GM12864 (cell line): ENCODE results near the gene USP26.
"Not testable (repeated sequence)": the region's sequence is repeated elsewhere in the genome, so short reads cannot be mapped to it uniquely, and the experiment has no call there.

Experiments used
- DNase-seq: peaks from one replicate; pipeline ENCODE4 v3.0.0-alpha.2; 2011; ENCODE audit warnings: low read depth
- H3K4me3 ChIP-seq: 2 replicates; pipeline ENCODE4 v1.5.1; 2011; ENCODE audit warnings: mild to moderate bottlenecking, low read depth, low read length, control low read depth
- TF ChIP-seq, protein P1 (sequence below): IDR thresholded peaks from 2 replicates; pipeline ENCODE4 v1.5.1; 2011; ENCODE audit warnings: low read depth, mild to moderate bottlenecking, moderate library complexity, low read length, control low read depth, inconsistent platforms; ENCODE audit errors: missing control alignments

Gene USP26

DNA sequence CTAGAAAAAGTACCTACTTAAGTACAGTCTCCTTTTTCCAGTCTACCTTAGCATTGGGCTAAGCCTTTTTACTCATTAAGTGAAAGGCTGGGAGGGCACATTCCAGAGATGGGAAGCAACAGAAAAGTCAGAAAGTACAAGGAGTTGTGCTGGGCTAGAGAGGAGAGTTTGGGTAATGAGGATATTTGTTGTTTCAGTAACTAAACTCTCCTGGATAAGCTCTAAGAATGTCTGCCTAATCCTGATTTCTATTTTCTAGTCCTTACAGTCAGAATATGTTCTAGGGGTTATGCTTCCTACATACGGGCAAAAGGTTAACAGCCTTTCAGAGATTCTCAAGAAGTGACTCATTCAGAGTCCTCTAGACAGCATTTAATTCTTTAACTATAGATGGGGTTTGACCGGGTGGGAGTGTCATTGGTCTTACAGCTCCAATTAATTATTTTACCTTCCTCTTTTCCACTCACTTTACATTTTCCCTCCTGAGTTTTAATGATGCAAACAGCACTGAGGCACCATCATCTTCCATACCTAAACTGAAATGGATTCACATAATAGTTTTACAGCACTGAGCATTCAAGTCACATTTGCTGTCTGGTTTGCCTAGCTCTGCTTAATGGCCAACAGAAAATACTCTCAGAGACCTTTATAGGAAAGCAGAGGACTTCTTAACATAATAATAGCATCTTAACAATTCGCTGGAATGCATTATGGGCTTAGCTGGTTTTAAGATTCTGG is 42.9 kb downstream of the USP26 start:
- TF ChIP-seq, protein P1, sequence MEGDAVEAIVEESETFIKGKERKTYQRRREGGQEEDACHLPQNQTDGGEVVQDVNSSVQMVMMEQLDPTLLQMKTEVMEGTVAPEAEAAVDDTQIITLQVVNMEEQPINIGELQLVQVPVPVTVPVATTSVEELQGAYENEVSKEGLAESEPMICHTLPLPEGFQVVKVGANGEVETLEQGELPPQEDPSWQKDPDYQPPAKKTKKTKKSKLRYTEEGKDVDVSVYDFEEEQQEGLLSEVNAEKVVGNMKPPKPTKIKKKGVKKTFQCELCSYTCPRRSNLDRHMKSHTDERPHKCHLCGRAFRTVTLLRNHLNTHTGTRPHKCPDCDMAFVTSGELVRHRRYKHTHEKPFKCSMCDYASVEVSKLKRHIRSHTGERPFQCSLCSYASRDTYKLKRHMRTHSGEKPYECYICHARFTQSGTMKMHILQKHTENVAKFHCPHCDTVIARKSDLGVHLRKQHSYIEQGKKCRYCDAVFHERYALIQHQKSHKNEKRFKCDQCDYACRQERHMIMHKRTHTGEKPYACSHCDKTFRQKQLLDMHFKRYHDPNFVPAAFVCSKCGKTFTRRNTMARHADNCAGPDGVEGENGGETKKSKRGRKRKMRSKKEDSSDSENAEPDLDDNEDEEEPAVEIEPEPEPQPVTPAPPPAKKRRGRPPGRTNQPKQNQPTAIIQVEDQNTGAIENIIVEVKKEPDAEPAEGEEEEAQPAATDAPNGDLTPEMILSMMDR, result no peak
- no peak for DNase-seq
- H3K4me3 ChIP-seq, result no peak overlapping the region

DNA sequence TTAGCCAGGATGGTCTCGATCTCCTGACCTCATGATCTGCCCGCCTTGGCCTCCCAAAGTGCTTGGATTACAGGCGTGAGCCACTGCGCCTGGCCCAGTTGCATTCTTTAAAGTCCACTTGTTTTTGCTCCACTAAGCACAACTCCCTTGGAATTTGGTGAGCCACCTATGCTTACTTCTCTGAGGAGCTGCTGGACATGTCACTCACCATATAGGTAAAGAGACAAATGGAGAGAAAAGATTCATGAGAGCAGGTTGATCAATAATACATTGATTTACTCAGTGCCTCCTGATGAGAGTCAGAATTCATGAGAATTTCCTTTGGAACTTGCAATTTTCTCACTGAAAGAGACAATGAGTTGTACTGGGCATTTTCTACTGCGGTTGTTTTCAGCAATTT is 48.2 kb downstream of the USP26 start:
- TF ChIP-seq, protein P1, result no peak
- no peak for DNase-seq

DNA sequence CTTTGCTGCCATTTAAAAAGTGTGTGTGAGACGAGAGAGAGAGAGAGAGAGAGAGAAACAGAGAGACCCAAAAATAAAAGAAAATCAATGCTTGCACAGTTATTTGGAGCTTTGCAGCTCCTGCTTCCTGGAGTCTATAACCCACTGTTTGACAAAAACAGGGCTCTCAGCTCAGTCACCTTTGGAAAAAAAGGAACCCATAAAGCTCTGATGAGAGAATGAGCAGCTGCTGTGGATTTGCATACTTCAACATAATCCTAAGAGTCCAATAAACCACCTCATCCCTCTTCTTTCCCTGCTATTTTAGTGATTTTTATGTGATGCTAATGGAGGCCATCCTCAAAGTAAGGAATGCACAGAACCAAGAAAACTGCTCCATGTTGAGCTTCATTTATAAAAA is 50.3 kb downstream of the USP26 start:
- no peak for DNase-seq
- TF ChIP-seq, protein P1, result no peak
- H3K4me3 ChIP-seq, result no peak overlapping the region

More for the DNA sequence above, 48.2 kb downstream of the USP26 start:
- no peak overlapping the region for H3K4me3 ChIP-seq

- no peak for DNase-seq
- TF ChIP-seq, protein P1, result no peak
- H3K4me3 ChIP-seq, result no peak overlapping the region
Observed at GRCh38 chrX:133045986-133046385, 50.9 kb downstream of the USP26 start.

GRCh38 chrX:133044145-133044786 is 52.6 kb downstream of the USP26 start:
- H3K4me3 ChIP-seq, DNase-seq: not testable (repeated sequence)

GRCh38 chrX:133042260-133042659 is 54.6 kb downstream of the USP26 start:
- H3K4me3 ChIP-seq, result no peak overlapping the region
- DNase-seq, result no peak
- TF ChIP-seq, protein P1, result no peak

DNA sequence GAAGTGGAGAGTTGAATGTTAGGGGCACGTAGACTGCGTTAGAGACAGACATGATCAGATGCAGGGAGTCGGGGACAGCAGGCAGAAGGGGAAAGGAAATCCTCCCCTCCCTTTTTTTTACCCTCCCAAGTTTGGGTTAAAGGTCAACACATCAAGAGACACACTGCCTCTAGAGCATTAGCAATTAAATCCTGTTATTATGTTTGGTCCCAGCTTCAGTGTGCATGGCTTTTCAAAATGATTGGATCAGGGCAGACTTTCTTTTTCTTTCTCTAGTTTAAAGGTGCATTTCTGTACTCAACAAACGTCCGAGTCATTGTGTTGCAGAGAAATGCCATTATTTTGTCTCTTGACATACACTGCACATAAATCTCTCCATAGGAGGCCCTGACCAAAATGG is 63.9 kb downstream of the USP26 start:
- TF ChIP-seq, protein P1, result no peak
- DNase-seq, result no peak
- no peak overlapping the region for H3K4me3 ChIP-seq
